ENCODE measurements around the gene RALGAPA2.

- TF ChIP-seq, protein P1, sequence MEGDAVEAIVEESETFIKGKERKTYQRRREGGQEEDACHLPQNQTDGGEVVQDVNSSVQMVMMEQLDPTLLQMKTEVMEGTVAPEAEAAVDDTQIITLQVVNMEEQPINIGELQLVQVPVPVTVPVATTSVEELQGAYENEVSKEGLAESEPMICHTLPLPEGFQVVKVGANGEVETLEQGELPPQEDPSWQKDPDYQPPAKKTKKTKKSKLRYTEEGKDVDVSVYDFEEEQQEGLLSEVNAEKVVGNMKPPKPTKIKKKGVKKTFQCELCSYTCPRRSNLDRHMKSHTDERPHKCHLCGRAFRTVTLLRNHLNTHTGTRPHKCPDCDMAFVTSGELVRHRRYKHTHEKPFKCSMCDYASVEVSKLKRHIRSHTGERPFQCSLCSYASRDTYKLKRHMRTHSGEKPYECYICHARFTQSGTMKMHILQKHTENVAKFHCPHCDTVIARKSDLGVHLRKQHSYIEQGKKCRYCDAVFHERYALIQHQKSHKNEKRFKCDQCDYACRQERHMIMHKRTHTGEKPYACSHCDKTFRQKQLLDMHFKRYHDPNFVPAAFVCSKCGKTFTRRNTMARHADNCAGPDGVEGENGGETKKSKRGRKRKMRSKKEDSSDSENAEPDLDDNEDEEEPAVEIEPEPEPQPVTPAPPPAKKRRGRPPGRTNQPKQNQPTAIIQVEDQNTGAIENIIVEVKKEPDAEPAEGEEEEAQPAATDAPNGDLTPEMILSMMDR (IDR thresholded peaks at IDR 0.05), result no peak
- no peak for TF ChIP-seq POLR2A (IDR thresholded peaks at IDR 0.05)
Measured at GRCh38 chr20:20530428-20531151, 181.9 kb downstream of the RALGAPA2 start.

Measured in ovary (tissue), 3 donors.